ENCODE data around the gene PRKG2. TPM values are rescaled to one million over a fixed set of nuclear protein-coding genes. Genes with fewer than 3 reads are reported as not detected.

The PRKG2 gene
- polyA plus RNA-seq, 1 of the 3 experiments (the other 2 are of a cell fraction) = not detected

DNA sequence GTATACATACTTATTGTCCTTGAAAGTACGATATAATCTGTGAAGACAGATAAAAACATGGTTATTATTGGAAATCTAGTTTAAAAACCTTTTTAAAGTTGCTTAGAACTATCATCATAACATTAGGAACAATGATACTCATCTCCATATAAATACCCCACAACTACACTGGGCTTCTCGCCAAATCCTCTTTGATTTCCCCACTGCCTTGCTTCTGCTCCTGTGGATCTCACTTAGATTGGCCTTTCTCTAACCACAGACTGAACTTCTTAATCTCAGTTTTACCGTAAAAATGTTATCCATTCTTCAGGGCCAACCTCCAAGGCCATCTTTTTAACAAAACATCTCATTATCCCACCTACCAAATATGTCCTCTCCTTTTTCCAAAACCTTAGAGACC is 77.6 kb downstream of the PRKG2 start:
- DNase-seq = no peak
- Histone ChIP-seq H3K4me2 (no peak overlapping the region), H3K36me3 (replicated peaks in 1 of 2; ENCODE audit: control insufficient read depth in 1 of 2, insufficient read depth in 2 of 2, low read length in 1 of 2) (no peaks in the 10 kb centered on the region), H2AFZ (ENCODE audit: low read depth) (no peak overlapping the region), H3K9ac (no peak overlapping the region), H4K20me1 (ENCODE audit: insufficient read depth) (no peaks in the 10 kb centered on the region), H3K79me2 (ENCODE audit: insufficient read depth) (no peaks in the 10 kb centered on the region), H3K9me3 (no peaks in the 10 kb centered on the region), H3K4me1 (ENCODE audit: control insufficient read depth in 1 of 2, insufficient read depth in 2 of 2, low read depth in 1 of 2, low read length in 1 of 2) (no peaks in the 10 kb centered on the region), H3F3A (replicated peaks; ENCODE audit: insufficient read depth) (no peaks in the 10 kb centered on the region), H3K27ac (ENCODE audit: low read depth in 2 of 2, low read length in 1 of 2) (no peak overlapping the region), H3K9me2 (no peaks in the 10 kb centered on the region; the same call in 1 of the 2 replicates), H3K27me3 (ENCODE audit: insufficient read depth) (peaks cover 5% of the 10 kb centered on the region; the same call in 1 of the 2 replicates), H3K4me3 (ENCODE audit: low read depth in 2 of 2, low read length in 1 of 2) (no peak overlapping the region)
- ChIA-PET CTCF (no interaction called here), POLR2A (no interaction called here)
- 15% methylated on average over 3 of the region's 3 CpGs for WGBS (ENCODE audit: low lambda C conversion rate)
- TF ChIP-seq FOSL2 (IDR thresholded peaks at IDR 0.05; ENCODE audit: borderline replicate concordance, low read depth) (no peak), POLR2AphosphoS5 (IDR thresholded peaks at IDR 0.05; ENCODE audit: low read depth, low read length) (no peak), EP300 (IDR thresholded peaks at IDR 0.05; ENCODE audit: borderline replicate concordance in 1 of 2, low read depth in 1 of 2, low read length in 1 of 2) (no peak), NFIC (IDR thresholded peaks at IDR 0.05; ENCODE audit: borderline replicate concordance) (no peak), MEF2A (IDR thresholded peaks at IDR 0.05; ENCODE audit: borderline replicate concordance, low read depth) (no peak), MXI1 (IDR thresholded peaks at IDR 0.05; ENCODE audit: low read depth, low read length) (no peak), EZH2phosphoT487 (IDR thresholded peaks at IDR 0.05; ENCODE audit: borderline replicate concordance, low read depth) (no peak), TEAD4 (IDR thresholded peaks at IDR 0.05; ENCODE audit: borderline replicate concordance, insufficient read depth) (no peak), SMC3 (IDR thresholded peaks at IDR 0.05; ENCODE audit: low read depth, low read length) (no peak), SIN3A (IDR thresholded peaks at IDR 0.05; ENCODE audit: borderline replicate concordance, low read depth, low read length) (no peak), JUND (IDR thresholded peaks at IDR 0.05) (no peak)
- TF ChIP-seq, protein P1, sequence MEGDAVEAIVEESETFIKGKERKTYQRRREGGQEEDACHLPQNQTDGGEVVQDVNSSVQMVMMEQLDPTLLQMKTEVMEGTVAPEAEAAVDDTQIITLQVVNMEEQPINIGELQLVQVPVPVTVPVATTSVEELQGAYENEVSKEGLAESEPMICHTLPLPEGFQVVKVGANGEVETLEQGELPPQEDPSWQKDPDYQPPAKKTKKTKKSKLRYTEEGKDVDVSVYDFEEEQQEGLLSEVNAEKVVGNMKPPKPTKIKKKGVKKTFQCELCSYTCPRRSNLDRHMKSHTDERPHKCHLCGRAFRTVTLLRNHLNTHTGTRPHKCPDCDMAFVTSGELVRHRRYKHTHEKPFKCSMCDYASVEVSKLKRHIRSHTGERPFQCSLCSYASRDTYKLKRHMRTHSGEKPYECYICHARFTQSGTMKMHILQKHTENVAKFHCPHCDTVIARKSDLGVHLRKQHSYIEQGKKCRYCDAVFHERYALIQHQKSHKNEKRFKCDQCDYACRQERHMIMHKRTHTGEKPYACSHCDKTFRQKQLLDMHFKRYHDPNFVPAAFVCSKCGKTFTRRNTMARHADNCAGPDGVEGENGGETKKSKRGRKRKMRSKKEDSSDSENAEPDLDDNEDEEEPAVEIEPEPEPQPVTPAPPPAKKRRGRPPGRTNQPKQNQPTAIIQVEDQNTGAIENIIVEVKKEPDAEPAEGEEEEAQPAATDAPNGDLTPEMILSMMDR (IDR thresholded peaks at IDR 0.05) = no peak
- TF ChIP-seq, protein P2, sequence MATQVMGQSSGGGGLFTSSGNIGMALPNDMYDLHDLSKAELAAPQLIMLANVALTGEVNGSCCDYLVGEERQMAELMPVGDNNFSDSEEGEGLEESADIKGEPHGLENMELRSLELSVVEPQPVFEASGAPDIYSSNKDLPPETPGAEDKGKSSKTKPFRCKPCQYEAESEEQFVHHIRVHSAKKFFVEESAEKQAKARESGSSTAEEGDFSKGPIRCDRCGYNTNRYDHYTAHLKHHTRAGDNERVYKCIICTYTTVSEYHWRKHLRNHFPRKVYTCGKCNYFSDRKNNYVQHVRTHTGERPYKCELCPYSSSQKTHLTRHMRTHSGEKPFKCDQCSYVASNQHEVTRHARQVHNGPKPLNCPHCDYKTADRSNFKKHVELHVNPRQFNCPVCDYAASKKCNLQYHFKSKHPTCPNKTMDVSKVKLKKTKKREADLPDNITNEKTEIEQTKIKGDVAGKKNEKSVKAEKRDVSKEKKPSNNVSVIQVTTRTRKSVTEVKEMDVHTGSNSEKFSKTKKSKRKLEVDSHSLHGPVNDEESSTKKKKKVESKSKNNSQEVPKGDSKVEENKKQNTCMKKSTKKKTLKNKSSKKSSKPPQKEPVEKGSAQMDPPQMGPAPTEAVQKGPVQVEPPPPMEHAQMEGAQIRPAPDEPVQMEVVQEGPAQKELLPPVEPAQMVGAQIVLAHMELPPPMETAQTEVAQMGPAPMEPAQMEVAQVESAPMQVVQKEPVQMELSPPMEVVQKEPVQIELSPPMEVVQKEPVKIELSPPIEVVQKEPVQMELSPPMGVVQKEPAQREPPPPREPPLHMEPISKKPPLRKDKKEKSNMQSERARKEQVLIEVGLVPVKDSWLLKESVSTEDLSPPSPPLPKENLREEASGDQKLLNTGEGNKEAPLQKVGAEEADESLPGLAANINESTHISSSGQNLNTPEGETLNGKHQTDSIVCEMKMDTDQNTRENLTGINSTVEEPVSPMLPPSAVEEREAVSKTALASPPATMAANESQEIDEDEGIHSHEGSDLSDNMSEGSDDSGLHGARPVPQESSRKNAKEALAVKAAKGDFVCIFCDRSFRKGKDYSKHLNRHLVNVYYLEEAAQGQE (IDR thresholded peaks at IDR 0.05; ENCODE audit: low read depth, low read length) = no peak
- TF ChIP-seq, protein P3, sequence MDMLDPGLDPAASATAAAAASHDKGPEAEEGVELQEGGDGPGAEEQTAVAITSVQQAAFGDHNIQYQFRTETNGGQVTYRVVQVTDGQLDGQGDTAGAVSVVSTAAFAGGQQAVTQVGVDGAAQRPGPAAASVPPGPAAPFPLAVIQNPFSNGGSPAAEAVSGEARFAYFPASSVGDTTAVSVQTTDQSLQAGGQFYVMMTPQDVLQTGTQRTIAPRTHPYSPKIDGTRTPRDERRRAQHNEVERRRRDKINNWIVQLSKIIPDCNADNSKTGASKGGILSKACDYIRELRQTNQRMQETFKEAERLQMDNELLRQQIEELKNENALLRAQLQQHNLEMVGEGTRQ (IDR thresholded peaks at IDR 0.05; ENCODE audit: borderline replicate concordance, low read depth, low read length) = no peak
- TF ChIP-seq, protein P4, sequence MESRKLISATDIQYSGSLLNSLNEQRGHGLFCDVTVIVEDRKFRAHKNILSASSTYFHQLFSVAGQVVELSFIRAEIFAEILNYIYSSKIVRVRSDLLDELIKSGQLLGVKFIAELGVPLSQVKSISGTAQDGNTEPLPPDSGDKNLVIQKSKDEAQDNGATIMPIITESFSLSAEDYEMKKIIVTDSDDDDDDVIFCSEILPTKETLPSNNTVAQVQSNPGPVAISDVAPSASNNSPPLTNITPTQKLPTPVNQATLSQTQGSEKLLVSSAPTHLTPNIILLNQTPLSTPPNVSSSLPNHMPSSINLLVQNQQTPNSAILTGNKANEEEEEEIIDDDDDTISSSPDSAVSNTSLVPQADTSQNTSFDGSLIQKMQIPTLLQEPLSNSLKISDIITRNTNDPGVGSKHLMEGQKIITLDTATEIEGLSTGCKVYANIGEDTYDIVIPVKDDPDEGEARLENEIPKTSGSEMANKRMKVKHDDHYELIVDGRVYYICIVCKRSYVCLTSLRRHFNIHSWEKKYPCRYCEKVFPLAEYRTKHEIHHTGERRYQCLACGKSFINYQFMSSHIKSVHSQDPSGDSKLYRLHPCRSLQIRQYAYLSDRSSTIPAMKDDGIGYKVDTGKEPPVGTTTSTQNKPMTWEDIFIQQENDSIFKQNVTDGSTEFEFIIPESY (IDR thresholded peaks at IDR 0.05; ENCODE audit: borderline replicate concordance, low read depth) = no peak
